Endothelial cell of umbilical vein (primary cell): ENCODE data around the gene FAM187B. TPM values are rescaled to one million over a fixed set of nuclear protein-coding genes. Genes with fewer than 3 reads are reported as not detected.
"Not testable (repeated sequence)": the region's sequence is repeated elsewhere in the genome, so short reads cannot be mapped to it uniquely, and the experiment has no call there.

Experiments
- BruUV-seq: library from RNA; stranded (reverse); fragments of 400-500 nt; replicated peaks from 2 replicates; lab custom pipeline; 2021; lab: Mats Ljungman, UMichigan
- CTCF ChIA-PET: fragments of 300-600, 350-600 bp; sonication (Branson Sonifier 250); formaldehyde crosslinking; loops from one replicate; lab custom pipeline; 2021; ENCODE audit warnings: antibody characterized with exemption, inconsistent platforms; lab: Charles Lee
- POLR2A ChIA-PET: fragments of 300-600, 350-600 bp; sonication (Branson Sonifier 250); formaldehyde crosslinking; loops from one replicate; lab custom pipeline; 2021; ENCODE audit warnings: antibody characterized with exemption, inconsistent platforms; lab: Charles Lee
- DNase-seq: peaks from one replicate; pipeline ENCODE4 v3.0.0-alpha.2; 2011; ENCODE audit warnings: low read depth, low spot score
- FAIRE-seq: peaks from 2 replicates; lab custom pipeline; 2011; peaks lifted over from hg19 to GRCh38; lab: Jason Lieb, UNC
- H2AFZ ChIP-seq: 2 replicates; pipeline ENCODE4 v1.6.0; 2012; ENCODE audit warnings: low read depth, low read length, control low read depth, inconsistent platforms
- H3K27ac ChIP-seq: 2 replicates; pipeline ENCODE4 v1.5.1; 2011; ENCODE audit warnings: low read depth, mild to moderate bottlenecking, control low read depth, low read length, moderate library complexity; ENCODE audit not compliant: insufficient read depth
- H3K27me3 ChIP-seq, 2 experiments: 2 replicates each; pipeline versions ENCODE4 v1.6.0 to v1.6.1; 2011; ENCODE audit warnings: low read length in 2 of 2, mixed read lengths in 1 of 2; ENCODE audit not compliant: control insufficient read depth in 2 of 2, insufficient read depth in 2 of 2
- H3K36me3 ChIP-seq, 2 experiments: 2 replicates in 1 of 2; 3 replicates in 1 of 2; pipeline ENCODE4 v1.5.1; 2011; ENCODE audit warnings: low read length in 2 of 2, mild to moderate bottlenecking in 1 of 2, moderate library complexity in 1 of 2; ENCODE audit not compliant: control insufficient read depth in 2 of 2, insufficient read depth in 2 of 2; ENCODE audit errors: extremely low read depth in 1 of 2
- H3K4me1 ChIP-seq: 3 replicates; pipeline ENCODE4 v1.5.1; 2011; ENCODE audit warnings: mild to moderate bottlenecking, low read length; ENCODE audit not compliant: control insufficient read depth, insufficient read depth; ENCODE audit errors: extremely low read depth
- H3K4me2 ChIP-seq: 2 replicates; pipeline ENCODE4 v1.6.1; 2011; ENCODE audit warnings: low read length, control low read depth, mixed read lengths; ENCODE audit not compliant: insufficient read depth
- H3K4me3 ChIP-seq, 3 experiments: fragments of 200-600 bp in 1 of 3; sonication (generic), shearing (Covaris generic) in 1 of 3; replicated peaks in 1 of 3; 2 replicates each; pipeline ENCODE4 v1.5.1; 2011 to 2016; ENCODE audit warnings: control low read depth in 3 of 3, low read length in 3 of 3, mild to moderate bottlenecking in 2 of 3, inconsistent platforms in 1 of 3, low read depth in 1 of 3, moderate library complexity in 1 of 3; ENCODE audit not compliant: insufficient read depth in 1 of 3
- H3K79me2 ChIP-seq: 2 replicates; pipeline ENCODE4 v1.6.0; 2012; ENCODE audit warnings: low read length, inconsistent platforms; ENCODE audit not compliant: control insufficient read depth, insufficient read depth
- H3K9ac ChIP-seq: replicated peaks from 2 replicates; pipeline ENCODE3; 2011; ENCODE audit warnings: low read length, control low read depth; ENCODE audit not compliant: insufficient read depth; ENCODE audit errors: extremely low read depth
- H3K9me1 ChIP-seq: replicated peaks from 3 replicates; pipeline ENCODE4 v1.6.0; 2011; ENCODE audit warnings: mild to moderate bottlenecking, low read length; ENCODE audit not compliant: control insufficient read depth, insufficient read depth; ENCODE audit errors: extremely low read depth
- H3K9me3 ChIP-seq: replicated peaks from 2 replicates; pipeline ENCODE4 v1.5.1; 2012; ENCODE audit warnings: low read length, inconsistent platforms; ENCODE audit not compliant: control insufficient read depth, insufficient read depth
- H4K20me1 ChIP-seq: replicated peaks from 2 replicates; pipeline ENCODE3; 2011; ENCODE audit warnings: mild to moderate bottlenecking, low read length; ENCODE audit not compliant: control insufficient read depth, insufficient read depth; ENCODE audit errors: extremely low read depth
- EZH2 ChIP-seq: IDR thresholded peaks from 2 replicates; pipeline ENCODE4 v1.6.1; 2012; ENCODE audit warnings: borderline replicate concordance, low read depth, mild to moderate bottlenecking, moderate library complexity, low read length, inconsistent platforms; ENCODE audit not compliant: severe bottlenecking
- FOS ChIP-seq: IDR thresholded peaks from 2 replicates; pipeline ENCODE4 v1.6.1; 2011; ENCODE audit warnings: mild to moderate bottlenecking, low read length, moderate library complexity, borderline replicate concordance; ENCODE audit not compliant: insufficient read depth
- GATA2 ChIP-seq: IDR thresholded peaks from 2 replicates; pipeline ENCODE4 v1.7.0; 2011; ENCODE audit warnings: low read depth, mild to moderate bottlenecking, moderate library complexity, mixed read lengths, low read length; ENCODE audit not compliant: insufficient read length, insufficient read depth
- JUN ChIP-seq: IDR thresholded peaks from 2 replicates; pipeline ENCODE4 v1.6.1; 2011; ENCODE audit warnings: borderline replicate concordance, low read depth; ENCODE audit not compliant: insufficient read length, insufficient read depth
- MAX ChIP-seq: IDR thresholded peaks from 2 replicates; pipeline ENCODE4 v1.6.1; 2011; ENCODE audit not compliant: insufficient read depth, insufficient read length
- MYC ChIP-seq: IDR thresholded peaks from one replicate; pipeline ENCODE4 v1.6.1; 2011; ENCODE audit warnings: mild to moderate bottlenecking, low read depth, low read length
- POLR2A ChIP-seq: IDR thresholded peaks from 2 replicates; pipeline ENCODE4 v1.6.1; 2012; ENCODE audit warnings: low read depth, mild to moderate bottlenecking, control low read depth, low read length
- POLR2AphosphoS5 ChIP-seq: IDR thresholded peaks from 2 replicates; pipeline ENCODE4 v1.6.1; 2012; ENCODE audit warnings: low read depth, mild to moderate bottlenecking, control low read depth, low read length, moderate library complexity; ENCODE audit not compliant: insufficient read depth
- dilution Hi-C: fragments of 300-500 bp; cut with MboI; formaldehyde crosslinking; loops from one replicate; pipeline ENCODE4 v1.15.0; 2019; ENCODE audit warnings: low sequenced_read_pairs; ENCODE audit not compliant: extremely low pct_ligation_motif_present
- intact Hi-C: fragments of 100-400 bp; cut with micrococcal nuclease; formaldehyde crosslinking; loops from one replicate; pipeline ENCODE4 v1.10.0; 2022
- polyA plus RNA-seq, 4 experiments: library from polyadenylated mRNA; depleted of rRNA in 3 of 4; stranded (reverse) in 3 of 4; unstranded in 1 of 4; fragments of >200 nt; gene quantifications; 2 replicates each; pipeline versions ENCODE4 v1.2.1 to v1.2.3, GENCODE V29; 2011 to 2012; ENCODE audit warnings: missing spikeins in 1 of 4
- total RNA-seq: library from RNA; stranded (reverse); gene quantifications from 2 replicates; pipeline ENCODE4 v1.2.3, GENCODE V29; 2021
- TF ChIP-seq, protein P1 (sequence below), 2 donors: IDR thresholded peaks; 1 replicate in 1 of 2; 2 replicates in 1 of 2; pipeline ENCODE4 v1.5.1; 2011; ENCODE audit warnings: low read length in 2 of 2, mild to moderate bottlenecking in 2 of 2, moderate library complexity in 2 of 2, control low read depth in 1 of 2, inconsistent platforms in 1 of 2, low read depth in 1 of 2; ENCODE audit not compliant: insufficient read depth in 1 of 2; ENCODE audit errors: extremely low read depth in 1 of 2

FAM187B gene
- total and polyA plus RNA-seq, 2 donors (not counting 3 experiments of a cell fraction or from before 2014, with no cell fraction given), result not detected

DNA sequence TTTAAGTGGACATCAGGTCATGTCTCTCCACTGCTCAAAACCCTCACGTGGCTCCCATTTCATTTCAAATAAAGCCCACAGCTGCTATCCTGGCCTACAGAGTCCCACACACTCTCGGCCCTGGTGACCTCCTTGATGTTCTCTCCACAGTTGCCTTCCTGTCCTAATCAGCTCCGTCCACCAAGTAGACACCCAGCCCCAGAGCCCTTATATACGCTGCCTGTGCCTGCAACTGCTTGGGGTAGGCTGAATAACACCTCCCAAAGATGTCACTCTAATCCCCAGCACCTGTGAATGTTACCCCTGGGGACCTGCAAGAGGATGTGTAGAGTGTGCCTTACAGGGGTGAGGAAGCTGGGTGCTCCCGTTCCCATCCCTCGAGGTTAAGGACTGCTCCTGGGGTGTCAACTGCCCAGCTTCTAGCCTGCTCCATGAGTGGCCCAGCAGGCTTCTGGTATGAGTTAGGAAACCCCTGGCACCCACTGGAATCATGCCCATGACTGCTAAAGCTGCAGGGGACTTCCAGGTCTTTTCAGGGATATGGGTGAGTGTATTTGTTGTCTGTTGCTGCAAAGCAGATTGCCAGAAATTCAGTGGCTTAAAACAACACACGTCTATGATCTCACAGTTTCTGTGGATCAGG is 6.0 kb downstream of the FAM187B start:
- Histone ChIP-seq H3K4me2 (no peak overlapping the region), H3K9me3 (no peaks in the 10 kb centered on the region), H3K27ac (no peak overlapping the region), H3K79me2 (no peaks in the 10 kb centered on the region), H3K27me3 (peaks cover 0 to 2% of the 10 kb centered on the region in 2 experiments), H3K9me1 (no peaks in the 10 kb centered on the region), H3K36me3 (no peaks in the 10 kb centered on the region), H3K4me1 (no peaks in the 10 kb centered on the region), H3K4me3 (no peak overlapping the region), H2AFZ (no peak overlapping the region), H3K9ac (no peak overlapping the region), H4K20me1 (no peaks in the 10 kb centered on the region)
- FAIRE-seq, result no peak
- no peak for TF ChIP-seq MAX
- TF ChIP-seq FOS, result no peak
- TF ChIP-seq MYC, result no peak
- TF ChIP-seq GATA2, result no peak
- TF ChIP-seq POLR2AphosphoS5, result no peak
- no peak for TF ChIP-seq EZH2
- TF ChIP-seq JUN, result no peak
- TF ChIP-seq POLR2A, result no peak
- TF ChIP-seq, protein P1, sequence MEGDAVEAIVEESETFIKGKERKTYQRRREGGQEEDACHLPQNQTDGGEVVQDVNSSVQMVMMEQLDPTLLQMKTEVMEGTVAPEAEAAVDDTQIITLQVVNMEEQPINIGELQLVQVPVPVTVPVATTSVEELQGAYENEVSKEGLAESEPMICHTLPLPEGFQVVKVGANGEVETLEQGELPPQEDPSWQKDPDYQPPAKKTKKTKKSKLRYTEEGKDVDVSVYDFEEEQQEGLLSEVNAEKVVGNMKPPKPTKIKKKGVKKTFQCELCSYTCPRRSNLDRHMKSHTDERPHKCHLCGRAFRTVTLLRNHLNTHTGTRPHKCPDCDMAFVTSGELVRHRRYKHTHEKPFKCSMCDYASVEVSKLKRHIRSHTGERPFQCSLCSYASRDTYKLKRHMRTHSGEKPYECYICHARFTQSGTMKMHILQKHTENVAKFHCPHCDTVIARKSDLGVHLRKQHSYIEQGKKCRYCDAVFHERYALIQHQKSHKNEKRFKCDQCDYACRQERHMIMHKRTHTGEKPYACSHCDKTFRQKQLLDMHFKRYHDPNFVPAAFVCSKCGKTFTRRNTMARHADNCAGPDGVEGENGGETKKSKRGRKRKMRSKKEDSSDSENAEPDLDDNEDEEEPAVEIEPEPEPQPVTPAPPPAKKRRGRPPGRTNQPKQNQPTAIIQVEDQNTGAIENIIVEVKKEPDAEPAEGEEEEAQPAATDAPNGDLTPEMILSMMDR (IDR thresholded peaks at IDR 0.05; ENCODE audit: extremely low read depth in 1 of 2, insufficient read depth in 1 of 2, low read depth in 1 of 2, low read length in 2 of 2), result no peak
- no peak for DNase-seq
- BruUV-seq, result no TSS peak
- intact Hi-C loops (no loop called here), dilution Hi-C loops (no loop called here)
- ChIA-PET CTCF (interaction anchor here (1.0 kb wide), 1 partner anchor 32 kb away, joined by 3 read pairs; no protein-coding TSS in a partner anchor), POLR2A (no interaction called here)

GRCh38 chr19:35220973-35221590 is 7.5 kb downstream of the FAM187B start:
- H3K9me3 ChIP-seq, H3K27ac ChIP-seq, H2AFZ ChIP-seq, H3K27me3 ChIP-seq, dilution Hi-C loops, POLR2A ChIA-PET, H3K4me2 ChIP-seq, DNase-seq, H3K36me3 ChIP-seq, BruUV-seq, H3K9me1 ChIP-seq, H3K4me1 ChIP-seq, intact Hi-C loops, H3K4me3 ChIP-seq, H4K20me1 ChIP-seq, FAIRE-seq, H3K9ac ChIP-seq, CTCF ChIA-PET, H3K79me2 ChIP-seq: not testable (repeated sequence)
